ENCODE data around the gene DEAF1.

The DEAF1 gene

DNA sequence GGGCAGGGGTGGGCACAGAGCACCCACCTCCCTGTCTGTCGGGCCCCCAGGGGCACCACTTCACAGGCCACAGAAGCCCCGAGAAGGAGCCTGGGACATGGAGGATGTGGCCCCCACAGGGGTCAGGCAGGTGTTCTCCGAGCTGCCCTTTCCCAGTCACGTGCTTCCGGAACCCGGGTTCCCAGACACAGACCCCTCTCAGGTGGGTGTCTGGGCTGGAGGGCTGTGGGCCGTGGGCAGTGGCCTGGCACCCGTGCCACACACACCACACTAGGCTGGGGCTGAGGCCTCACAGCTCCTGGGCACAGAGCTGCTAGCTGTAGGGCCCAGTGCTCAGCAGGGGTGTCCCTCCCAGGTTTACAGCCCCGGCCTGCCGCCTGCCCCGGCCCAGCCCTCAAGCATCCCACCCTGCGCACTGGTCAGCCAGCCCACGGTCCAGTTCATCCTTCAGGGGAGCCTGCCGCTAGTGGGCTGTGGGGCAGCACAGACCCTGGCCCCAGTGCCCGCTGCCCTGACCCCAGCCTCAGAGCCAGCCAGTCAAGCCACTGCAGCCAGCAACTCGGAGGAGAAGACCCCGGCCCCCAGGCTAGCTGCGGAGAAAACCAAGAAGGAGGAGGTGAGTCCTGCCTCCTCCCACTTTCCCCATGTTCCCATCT, 84.7 kb downstream of the DEAF1 start:
- DNase-seq (ENCODE audit: low read depth), result no peak

DNA sequence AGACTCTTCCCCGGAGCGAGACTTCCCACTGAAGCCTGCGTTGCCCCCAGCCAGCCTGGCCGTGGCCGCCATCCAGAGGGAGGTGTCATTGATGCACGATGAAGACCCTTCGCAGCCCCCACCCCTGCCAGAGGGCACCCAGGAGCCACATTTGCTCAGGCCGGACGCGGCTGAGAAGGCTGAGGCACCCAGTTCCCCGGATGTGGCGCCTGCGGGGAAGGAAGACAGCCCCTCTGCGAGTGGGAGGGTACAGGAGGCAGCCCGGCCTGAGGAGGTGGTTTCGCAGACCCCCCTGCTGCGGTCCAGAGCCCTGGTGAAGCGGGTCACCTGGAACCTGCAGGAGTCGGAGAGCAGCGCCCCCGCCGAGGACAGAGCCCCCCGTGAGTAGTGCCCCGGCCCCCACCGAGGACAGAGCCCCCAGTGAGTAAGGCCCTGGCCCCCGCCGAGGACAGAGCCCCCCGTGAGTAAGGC, 85.6 kb downstream of the DEAF1 start:
- no peak for DNase-seq (ENCODE audit: low read depth)

DNA sequence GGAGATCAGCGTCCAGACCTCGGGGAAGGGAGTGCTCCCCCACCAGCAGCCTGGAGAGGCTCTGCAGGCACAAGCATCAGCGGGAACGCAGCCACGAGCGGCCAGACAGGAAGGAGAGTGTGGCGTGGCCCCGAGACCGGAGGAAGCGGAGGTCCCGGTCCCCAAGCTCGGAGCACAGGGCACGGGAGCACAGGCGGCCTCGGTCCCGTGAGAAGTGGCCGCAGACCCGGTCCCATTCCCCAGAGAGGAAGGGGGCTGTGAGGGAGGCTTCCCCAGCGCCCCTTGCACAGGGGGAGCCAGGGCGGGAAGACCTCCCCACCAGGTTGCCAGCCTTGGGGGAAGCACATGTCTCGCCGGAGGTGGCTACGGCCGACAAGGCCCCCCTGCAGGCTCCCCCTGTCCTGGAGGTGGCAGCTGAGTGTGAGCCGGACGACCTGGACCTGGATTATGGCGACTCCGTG, 86.2 kb downstream of the DEAF1 start:
- no peak for DNase-seq (ENCODE audit: low read depth)

DNA sequence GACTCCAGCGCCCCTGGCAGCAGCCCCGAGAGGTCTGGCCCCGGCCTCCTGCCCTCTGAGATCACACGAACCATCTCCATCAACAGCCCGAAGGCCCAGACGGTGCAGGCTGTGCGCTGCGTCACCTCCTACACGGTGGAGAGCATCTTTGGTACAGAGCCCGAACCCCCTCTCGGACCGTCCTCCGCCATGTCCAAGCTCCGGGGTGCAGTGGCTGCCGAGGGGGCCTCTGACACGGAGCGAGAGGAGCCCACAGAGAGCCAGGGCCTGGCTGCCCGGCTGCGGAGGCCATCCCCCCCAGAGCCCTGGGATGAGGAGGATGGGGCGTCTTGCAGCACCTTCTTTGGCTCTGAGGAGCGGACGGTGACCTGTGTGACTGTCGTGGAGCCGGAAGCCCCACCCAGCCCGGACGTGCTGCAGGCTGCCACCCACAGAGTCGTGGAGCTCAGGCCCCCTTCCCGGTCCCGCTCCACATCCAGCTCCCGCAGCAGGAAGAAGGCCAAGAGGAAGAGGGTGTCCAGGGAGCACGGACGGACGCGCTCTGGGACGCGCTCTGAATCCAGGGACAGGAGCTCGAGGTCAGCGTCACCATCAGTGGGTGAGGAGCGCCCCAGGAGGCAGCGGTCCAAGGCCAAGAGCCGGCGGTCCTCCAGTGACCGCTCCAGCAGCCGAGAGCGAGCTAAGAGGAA, 86.9 kb downstream of the DEAF1 start:
- no peak for DNase-seq (ENCODE audit: low read depth)

GRCh38 chr11:607020-607780, 87.8 kb downstream of the DEAF1 start:
- DNase-seq (ENCODE audit: low read depth), result no peak

GRCh38 chr11:606245-606644, 88.8 kb downstream of the DEAF1 start:
- no peak for DNase-seq (ENCODE audit: low read depth)

- no peak for DNase-seq (ENCODE audit: low read depth)
Observed at GRCh38 chr11:605286-606129, 89.5 kb downstream of the DEAF1 start.

DNA sequence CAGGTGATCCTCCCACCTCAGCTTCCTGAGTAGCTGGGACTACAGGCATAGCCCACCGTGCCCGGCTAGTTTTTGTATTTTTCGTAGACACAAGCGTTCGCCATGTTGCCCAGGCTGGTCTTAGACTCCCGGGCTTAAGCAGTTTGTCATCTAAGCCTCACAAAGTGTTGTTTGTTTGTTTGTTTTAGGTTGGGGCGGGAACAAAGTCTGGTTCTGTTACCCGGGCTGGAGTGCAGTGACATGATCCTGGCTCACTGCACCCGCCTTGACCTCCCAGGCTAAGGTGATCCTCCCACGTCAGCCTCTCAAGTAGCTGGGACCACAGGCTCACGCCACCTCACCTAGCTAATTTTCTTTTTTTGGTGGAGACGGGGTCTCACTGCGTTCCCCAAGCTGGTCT, 91.9 kb downstream of the DEAF1 start:
- DNase-seq (ENCODE audit: low read depth), result no peak

GRCh38 chr11:601573-602245, 93.3 kb downstream of the DEAF1 start:
- DNase-seq (ENCODE audit: low read depth), result no peak

DNA sequence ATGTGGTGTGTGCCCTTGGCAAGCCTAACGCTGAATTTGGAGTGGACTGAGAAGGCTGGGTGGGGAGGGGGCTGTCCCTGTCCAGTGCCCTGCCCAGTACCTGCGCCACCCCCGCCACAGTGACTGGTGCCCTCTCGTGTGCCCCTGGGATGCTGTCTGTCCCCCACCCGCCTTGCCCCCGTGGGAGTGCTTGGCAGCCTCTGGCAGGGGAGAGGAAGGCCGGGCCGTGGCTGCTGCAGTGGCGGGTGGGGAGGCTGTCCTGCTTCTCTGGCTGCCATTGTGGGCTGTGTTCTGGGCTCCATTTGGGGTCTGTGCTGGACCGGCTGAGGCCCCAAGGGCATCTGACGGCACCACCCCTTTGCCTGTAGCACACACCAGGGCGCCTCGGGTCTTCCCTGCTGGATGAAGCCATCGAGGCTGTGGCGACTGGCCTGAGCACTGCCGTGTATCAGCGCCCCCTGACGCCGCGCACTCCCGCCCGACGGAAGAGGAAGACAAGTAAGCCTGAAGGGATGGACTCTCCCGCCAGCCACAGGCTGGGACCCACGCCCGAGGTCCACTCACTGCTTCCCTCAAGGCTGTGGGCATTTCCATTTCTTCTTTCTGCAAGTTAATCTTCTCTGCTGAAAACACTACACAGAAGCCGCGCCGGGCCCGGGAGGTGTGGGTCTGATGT, 96.9 kb downstream of the DEAF1 start:
- DNase-seq (ENCODE audit: low read depth), result no peak

GRCh38 chr11:597166-597725, 97.8 kb downstream of the DEAF1 start:
- no peak for DNase-seq (ENCODE audit: low read depth)

DNA sequence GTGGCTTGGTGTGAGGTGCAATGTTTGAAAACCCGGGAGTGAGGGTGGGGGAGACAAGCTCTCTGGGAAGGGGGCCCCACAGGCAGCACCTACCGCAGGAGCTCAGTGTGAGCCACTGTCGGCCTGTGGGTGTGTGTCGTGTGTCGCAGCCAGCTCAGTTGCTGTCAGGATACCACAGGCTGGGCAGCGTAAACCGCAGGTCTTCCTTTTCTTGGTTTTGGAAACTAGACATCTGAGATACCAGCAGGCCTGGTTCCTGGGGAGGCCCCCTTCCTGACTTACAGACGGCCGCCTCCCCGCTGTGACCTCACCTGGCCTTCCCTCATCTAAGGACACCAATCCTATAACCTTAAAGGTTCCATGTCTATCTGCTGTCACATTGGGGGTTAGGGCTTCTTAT, 98.6 kb downstream of the DEAF1 start:
- DNase-seq (ENCODE audit: low read depth), result no peak

DNA sequence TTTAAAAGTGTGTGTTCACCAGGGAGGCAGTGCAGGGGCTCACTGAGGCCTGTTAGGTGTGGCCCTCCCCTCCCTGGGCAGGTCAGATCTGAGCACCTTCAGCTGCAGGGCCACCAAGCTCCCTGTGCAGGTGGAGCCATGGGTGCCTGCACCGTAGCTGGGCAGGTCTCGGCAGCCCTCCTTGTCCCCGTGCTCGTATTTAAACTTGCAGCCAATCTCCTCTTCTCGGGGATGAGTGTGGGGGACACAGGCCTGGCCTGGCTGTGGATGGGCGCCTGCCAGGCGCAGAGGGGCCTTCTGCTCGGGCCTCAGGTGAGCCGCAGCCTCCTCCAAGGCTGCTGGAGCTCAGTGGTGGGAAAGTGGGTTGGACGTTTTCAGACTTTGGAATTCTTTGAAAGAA, 99.6 kb downstream of the DEAF1 start:
- DNase-seq (ENCODE audit: low read depth), result no peak

All from stimulated activated CD8-positive, alpha-beta memory T cell treated with anti-CD3 and anti-CD28 coated beads, Interleukin-4, amount 100 ng/mL, for 24 hours (primary cell).